ENCODE measurements around the gene TFB2M.

Gene TFB2M

GRCh38 chr1:246512635-246513034, 53.4 kb downstream of the TFB2M start:
- DNase-seq = no peak

DNA sequence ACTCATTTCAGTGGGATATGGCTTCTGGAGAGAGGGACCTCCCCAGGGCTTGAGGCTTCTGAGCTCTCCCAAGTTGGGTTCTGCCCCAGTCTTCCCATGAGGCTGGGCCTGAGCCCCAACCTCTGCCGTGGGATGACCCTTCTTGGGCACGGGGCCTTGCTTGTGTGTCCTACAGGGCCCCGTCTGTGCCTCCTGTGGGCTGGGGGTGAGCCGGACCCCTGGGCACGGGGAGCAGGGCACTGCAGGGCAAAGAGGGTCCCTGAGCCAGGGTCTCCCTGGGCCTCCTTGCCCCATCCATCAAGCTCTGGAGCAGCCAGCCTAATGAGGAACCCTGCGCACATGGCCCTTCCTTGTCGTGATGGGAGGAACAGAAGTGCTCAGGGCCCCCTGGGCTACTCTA, 53.8 kb downstream of the TFB2M start:
- no peak for DNase-seq

- DNase-seq = no peak
Measured at GRCh38 chr1:246511203-246511602, 54.9 kb downstream of the TFB2M start.

DNA sequence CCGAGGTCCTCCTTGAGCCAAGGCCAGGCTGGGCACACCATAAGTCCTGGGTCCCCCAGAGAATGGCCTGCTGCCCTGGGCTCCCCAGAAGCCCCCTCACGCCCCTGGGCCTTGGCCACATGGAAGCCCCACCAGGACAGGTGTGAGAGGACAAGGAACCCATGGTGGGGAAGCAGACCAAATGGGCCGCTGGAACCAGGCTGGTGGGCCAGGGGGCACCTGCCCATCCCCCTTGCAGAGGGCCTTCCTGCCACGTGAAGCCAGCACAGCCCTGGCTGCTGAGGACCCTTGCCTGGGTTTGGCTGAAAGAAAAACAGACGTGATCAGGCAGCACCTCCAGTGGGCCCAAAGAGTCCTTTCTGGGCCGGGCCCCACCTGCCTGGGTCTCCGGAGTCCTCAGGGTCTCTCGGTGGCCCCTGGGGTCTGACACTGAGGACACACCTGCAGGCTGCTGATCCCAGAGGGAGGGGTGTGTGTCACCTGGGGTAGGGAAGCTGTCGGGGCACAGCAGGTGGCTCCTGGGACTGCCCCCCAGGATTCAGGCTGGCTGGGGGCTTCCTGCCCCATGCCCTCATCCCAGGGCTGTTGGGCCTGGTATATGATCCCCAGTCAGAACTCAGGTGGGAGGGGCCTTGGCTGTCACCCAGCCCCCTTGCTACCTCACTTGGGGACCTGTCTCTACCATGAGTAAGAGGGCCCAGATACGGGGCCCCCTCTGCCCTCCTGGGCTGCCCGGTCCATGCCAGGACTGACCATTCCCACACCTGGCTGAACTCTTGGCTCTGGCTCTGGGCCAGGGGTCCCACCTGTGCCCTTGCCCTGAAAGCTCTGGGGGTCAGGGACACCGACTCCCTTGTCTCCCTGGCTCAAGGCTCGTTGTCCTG, 55.7 kb downstream of the TFB2M start:
- no peak for DNase-seq

DNA sequence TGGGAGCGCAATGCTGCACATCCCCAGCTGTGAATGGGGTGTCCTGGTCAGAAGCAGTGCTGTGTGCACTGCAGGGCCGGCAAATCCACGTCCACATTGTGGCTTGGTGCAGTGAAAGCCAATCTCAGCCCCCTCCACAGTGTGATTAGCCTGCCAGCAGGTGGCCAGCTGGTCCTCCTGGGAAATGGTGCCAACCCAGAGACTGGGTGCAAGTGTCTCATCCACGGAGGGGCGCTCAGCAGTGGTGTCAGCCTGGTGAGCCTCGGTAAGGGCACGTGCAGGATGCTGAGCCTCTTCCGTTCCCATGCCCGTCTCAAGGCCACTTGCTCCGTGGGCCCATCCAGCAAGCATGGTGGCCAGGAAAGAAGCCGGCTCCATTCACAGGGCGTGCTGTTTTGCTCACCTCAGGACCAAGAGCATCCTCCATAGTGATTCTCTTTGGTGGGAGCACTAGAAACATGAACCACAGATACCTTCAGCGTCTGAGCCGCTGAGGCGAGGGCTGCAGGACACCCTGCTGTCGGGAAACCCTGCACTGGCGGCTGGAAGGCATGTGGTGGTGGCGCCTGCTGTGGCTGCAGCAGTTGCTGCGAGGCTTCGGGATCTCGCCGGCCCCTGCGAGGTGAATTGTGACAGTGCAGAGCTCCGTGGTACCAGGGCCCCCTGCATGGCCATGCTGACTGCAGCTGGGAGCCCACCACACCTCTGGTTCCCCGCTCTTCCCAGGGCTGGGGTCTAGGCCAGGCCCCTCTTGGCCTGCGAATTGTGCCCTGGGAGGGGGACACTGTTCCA, 57.0 kb downstream of the TFB2M start:
- DNase-seq = no peak

DNA sequence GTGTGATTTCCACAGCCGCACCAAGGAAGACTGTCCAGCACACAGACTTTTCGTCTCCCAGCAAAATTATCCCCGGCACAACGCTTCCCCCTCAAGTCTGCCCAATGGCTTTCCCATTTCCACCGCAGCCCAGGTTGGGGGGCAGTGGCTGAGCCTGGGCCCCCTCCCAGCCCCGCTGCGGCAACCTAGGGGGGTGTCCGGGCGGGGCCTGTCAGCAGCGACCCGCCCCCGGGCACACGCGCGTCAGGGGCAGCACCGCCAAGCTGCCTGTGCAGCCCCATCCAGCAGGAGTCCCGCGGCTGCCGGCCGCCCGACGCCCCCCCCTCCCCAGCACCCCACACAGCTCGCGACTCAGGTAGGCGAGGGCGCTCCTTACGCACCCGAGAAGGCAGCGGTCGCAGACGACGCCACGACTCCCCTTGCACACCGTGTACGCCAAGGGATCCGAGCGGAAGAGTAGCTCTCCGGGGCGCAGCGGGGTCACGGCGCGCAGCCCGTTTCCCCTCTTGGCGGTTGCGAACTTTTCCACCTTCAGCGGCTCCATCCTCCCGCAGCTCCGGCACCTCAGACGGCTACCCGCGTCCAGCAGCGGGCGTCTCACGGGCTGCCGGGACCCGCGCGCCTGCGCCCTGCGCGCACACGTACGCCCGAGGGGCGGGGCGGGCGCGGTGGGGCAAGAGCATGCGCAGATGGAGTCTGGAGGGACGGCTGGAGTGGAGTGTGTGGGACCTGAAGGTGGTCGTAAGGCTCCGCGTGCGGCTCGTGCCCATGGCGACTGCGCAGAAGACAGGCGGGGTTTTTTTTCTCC, 59.2 kb downstream of the TFB2M start, which contains the start of gene SMYD3:
Gene SMYD3 (minus strand): TSS at position 606 of the 808 bp plus-strand sequence.
- DNase-seq = peak; percentile 73

DNA sequence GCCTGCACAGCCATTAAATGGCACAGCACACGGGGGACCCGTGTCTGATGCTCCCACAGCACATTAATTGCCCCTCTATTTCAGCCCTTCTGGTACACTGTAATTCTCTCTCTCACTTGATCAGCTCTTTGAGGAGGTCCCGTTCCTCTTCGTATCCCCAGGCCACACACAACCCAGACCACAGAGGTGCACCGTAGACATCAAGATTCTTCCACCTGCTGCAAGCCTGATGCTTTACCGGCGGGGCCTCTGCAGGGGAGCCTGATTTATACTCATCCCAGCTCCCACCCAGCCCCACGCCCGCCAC, 59.7 kb downstream of the TFB2M start:
- no peak for DNase-seq

- DNase-seq = no peak
Measured at GRCh38 chr1:246503341-246503740, 62.7 kb downstream of the TFB2M start.

DNA sequence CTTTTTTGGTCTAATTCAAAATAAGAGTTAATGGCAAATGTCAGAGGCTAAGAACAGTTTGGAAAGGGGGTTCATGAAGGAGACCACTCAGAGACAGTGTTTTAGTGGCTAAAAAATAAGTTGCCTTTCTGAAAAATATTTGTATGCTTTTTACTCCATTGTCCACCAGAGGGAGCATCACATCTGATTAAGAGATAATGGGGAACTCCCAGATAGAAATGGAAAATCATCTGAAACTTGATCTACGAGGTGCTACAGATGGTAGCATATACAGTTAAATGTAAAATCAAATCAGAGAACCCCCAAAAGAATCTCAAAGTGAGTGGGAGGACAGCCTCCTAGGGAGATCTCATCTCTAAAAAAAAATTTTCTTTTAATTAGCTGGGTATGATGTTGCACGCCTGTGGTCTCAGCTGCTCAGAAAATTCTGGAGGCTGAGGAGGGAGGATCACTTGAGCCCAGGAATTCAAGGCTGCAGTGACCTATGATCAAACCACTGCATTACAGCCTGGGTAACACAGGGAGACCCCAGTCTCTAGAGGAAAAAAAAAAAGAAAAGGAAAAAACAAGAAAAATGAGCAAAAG, 68.6 kb downstream of the TFB2M start:
- DNase-seq = no peak

DNA sequence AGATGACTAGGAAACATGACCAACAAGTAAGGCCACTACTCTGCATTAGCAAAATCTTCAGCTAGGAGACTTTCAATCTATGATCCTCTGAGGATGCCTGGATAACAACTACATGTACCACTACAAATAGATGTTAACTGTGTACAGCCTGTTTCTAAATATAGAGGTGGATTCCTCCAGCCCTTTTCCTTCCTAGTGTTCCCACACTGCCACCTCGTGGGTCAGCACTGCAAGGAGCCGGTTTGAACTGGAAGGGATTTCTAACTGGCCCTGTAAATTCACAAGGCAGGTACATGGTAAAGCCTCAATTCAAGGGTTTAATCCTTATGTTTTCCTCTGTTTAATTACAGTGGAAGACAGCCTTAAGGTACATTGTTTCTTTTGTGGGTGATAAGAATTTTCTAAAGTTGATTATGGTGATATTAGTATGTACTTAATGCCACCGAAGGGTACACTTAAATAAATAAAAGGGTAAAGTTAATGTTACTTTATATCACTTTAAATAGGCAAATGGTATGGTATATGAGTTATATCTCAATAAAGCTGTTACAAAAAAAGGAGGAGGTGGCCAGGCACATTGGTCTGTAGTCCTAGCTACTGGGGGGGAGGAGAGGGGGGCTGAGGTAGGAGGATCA, 73.3 kb downstream of the TFB2M start:
- DNase-seq = no peak

- no peak for DNase-seq
Measured at GRCh38 chr1:246491551-246492053, 74.5 kb downstream of the TFB2M start.
